Measurements from ENCODE around the gene TMTC4. TPM values are rescaled to one million over a fixed set of nuclear protein-coding genes. Genes with fewer than 3 reads are reported as not detected.

TMTC4 gene
- total RNA-seq, 1 experiment from 2014 or later = 28.1 TPM

- H3K56ac ChIP-seq (ENCODE audit: insufficient read length, low read depth, low read length) = no peak overlapping the region
- no peak overlapping the region for H2AFZ ChIP-seq (ENCODE audit: low read length)
- no peak overlapping the region for H2AK5ac ChIP-seq (ENCODE audit: insufficient read length, low read length)
- peaks cover 45 to 65% (median 54%) of the 10 kb centered on the region in 3 experiments; a peak in 6 of 7 replicates for H3K36me3 Mint-ChIP-seq (ENCODE audit: insufficient read depth in 1 of 3, low read depth in 3 of 3)
- H3K18ac ChIP-seq (ENCODE audit: insufficient read length, low read depth, low read length) = no peak overlapping the region
- TF ChIP-seq, protein P1, sequence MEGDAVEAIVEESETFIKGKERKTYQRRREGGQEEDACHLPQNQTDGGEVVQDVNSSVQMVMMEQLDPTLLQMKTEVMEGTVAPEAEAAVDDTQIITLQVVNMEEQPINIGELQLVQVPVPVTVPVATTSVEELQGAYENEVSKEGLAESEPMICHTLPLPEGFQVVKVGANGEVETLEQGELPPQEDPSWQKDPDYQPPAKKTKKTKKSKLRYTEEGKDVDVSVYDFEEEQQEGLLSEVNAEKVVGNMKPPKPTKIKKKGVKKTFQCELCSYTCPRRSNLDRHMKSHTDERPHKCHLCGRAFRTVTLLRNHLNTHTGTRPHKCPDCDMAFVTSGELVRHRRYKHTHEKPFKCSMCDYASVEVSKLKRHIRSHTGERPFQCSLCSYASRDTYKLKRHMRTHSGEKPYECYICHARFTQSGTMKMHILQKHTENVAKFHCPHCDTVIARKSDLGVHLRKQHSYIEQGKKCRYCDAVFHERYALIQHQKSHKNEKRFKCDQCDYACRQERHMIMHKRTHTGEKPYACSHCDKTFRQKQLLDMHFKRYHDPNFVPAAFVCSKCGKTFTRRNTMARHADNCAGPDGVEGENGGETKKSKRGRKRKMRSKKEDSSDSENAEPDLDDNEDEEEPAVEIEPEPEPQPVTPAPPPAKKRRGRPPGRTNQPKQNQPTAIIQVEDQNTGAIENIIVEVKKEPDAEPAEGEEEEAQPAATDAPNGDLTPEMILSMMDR (conservative IDR thresholded peaks at IDR 0.05) = no peak
- no CpG with 5 or more reads among the region's 16 CpGs for WGBS (ENCODE audit: extremely low coverage, insufficient read length, low lambda C conversion rate)
- H2BK120ac ChIP-seq (ENCODE audit: low read depth, low read length, poor library complexity, severe bottlenecking) = no peak overlapping the region
- H3K4me3 Mint-ChIP-seq = no peak overlapping the region
- no peak overlapping the region for H2BK20ac ChIP-seq (ENCODE audit: low read depth, low read length, poor library complexity, severe bottlenecking)
- no peaks in the 10 kb centered on the region for H3K23me2 ChIP-seq (ENCODE audit: insufficient read length, low read depth, low read length, poor library complexity, severe bottlenecking)
- no peak overlapping the region for H3T11ph ChIP-seq (ENCODE audit: low read length)
- no peak overlapping the region for H2BK5ac ChIP-seq (ENCODE audit: insufficient read length, low read length)
- no peak for DNase-seq
- H2BK12ac ChIP-seq (ENCODE audit: insufficient read length, low read depth, low read length) = no peak overlapping the region
- H4K8ac ChIP-seq (replicated peaks; ENCODE audit: insufficient read length, low read depth, low read length) = no peak overlapping the region
- H3K4ac ChIP-seq (ENCODE audit: low read depth, low read length) = no peak overlapping the region
- H3K27me3 Mint-ChIP-seq (ENCODE audit: low read depth) = no peaks in the 10 kb centered on the region
- no peaks in the 10 kb centered on the region for H3K79me1 ChIP-seq (ENCODE audit: insufficient read depth, low read depth, low read length, poor library complexity, severe bottlenecking)
- no peak overlapping the region for H4K91ac ChIP-seq (ENCODE audit: insufficient read length, low read depth, low read length)
- no peak overlapping the region for H3K14ac ChIP-seq (ENCODE audit: insufficient read depth, low read length)
- no peak overlapping the region for H3K23ac ChIP-seq (ENCODE audit: insufficient read length, low read depth, low read length)
- no peaks in the 10 kb centered on the region for H3K79me2 ChIP-seq (ENCODE audit: insufficient read depth, low read length)
- H3K27ac ChIP-seq (ENCODE audit: insufficient read length, low read depth, low read length) = no peak overlapping the region
- no peak overlapping the region for H3K9ac ChIP-seq (ENCODE audit: extremely low read depth, insufficient read length, low read length)
- no peak overlapping the region for H3K4me2 ChIP-seq (ENCODE audit: insufficient read depth, insufficient read length, low read length)
- no peaks in the 10 kb centered on the region for H3K9me3 ChIP-seq (ENCODE audit: control insufficient read depth, low read depth, low read length)
- no peak overlapping the region for H2BK15ac ChIP-seq (ENCODE audit: low read depth, low read length)
- H3K27ac Mint-ChIP-seq = 0 out of 7 replicates have a peak overlapping the region, but pooled peaks of 1 of the 3 experiments have one; percentile 19
- no peaks in the 10 kb centered on the region for H3K27me3 ChIP-seq (ENCODE audit: insufficient read depth, low read length)
- H4K20me1 ChIP-seq (ENCODE audit: control insufficient read depth, insufficient read depth, insufficient read length) = no peaks in the 10 kb centered on the region
- no peaks in the 10 kb centered on the region for H3K9me3 Mint-ChIP-seq
- no peaks in the 10 kb centered on the region for H3K4me1 ChIP-seq (ENCODE audit: insufficient read depth, low read length)
- H3K4me1 Mint-ChIP-seq = no peaks in the 10 kb centered on the region
- no peak overlapping the region for H4K5ac ChIP-seq (ENCODE audit: insufficient read length, low read depth, low read length)
Measured at GRCh38 chr13:100637380-100637779, 37.2 kb downstream of the TMTC4 start.
